ENCODE results near the gene DNAJA3.

DNAJA3 gene

GRCh38 chr16:4385066-4385788, 40.4 kb upstream of the DNAJA3 start:
- peaks cover 46 to 100% (median 90%) of the 10 kb centered on the region in 11 experiments for H4K20me1 ChIP-seq
- H3K9ac ChIP-seq = peak overlapping the region in 8 of 11 experiments; percentile 6 to 62 (median 34); a peak in 8 of 22 replicates
- H3K27ac ChIP-seq = peak overlapping the region in 3 of 11 experiments; percentile 51 to 73 (median 64); a peak in 4 of 22 replicates
- H3K4me1 ChIP-seq = peaks cover 33 to 80% (median 64%) of the 10 kb centered on the region in 10 experiments
- no peak overlapping the region for H3K4me3 ChIP-seq
- no peak for TF ChIP-seq Cebpa-rat (IDR thresholded peaks at IDR 0.05)
- H3K36me3 ChIP-seq = peaks cover 50 to 100% (median 93%) of the 10 kb centered on the region in 11 experiments
- no peaks in the 10 kb centered on the region for H3K27me3 ChIP-seq
- no peaks in the 10 kb centered on the region for H3K9me3 ChIP-seq (replicated peaks in 1 of 11)
- H3K4me2 ChIP-seq = peak overlapping the region in 10 of 11 experiments; percentile 24 to 91 (median 83); a peak in 19 of 22 replicates

DNA sequence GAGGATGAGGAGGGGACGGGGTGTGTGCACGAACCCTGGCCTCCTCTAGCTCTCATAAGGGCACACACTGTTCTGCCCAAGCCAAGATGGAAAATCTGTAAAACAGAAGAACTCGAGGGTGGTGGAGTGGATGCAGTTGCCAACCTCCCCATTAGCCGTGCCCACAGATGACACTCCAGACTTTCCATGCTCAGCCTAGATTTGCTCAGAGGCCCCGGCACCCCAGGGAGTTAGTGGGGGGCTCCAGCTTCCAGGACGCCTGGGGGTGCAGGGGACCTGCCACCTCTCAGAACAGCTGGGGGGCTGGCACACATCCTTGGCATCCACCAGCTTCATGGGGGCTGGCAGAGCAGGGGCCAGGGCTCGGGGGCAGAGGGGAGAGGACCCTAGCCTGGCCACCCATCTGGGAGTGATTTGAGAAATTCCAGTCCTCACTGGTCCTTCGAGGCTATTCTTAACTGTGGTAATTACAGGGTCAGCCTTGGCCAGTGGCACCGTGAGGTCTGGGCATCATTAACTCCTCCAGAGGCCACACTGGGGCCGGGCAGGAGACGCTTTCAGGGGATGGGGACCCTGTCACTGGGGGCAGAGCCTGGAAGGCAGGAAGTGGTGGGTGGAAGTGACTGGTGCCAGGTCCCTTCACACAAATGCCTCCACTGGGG, 39.7 kb upstream of the DNAJA3 start:
- H3K27ac ChIP-seq = peak overlapping the region in 4 of 11 experiments; percentile 10 to 38 (median 10); a peak in 2 of 22 replicates
- TF ChIP-seq Cebpa-rat (IDR thresholded peaks at IDR 0.05) = no peak
- H4K20me1 ChIP-seq = peaks cover 44 to 100% (median 89%) of the 10 kb centered on the region in 11 experiments
- peak overlapping the region in 10 of 11 experiments; percentile 24 to 91 (median 83); a peak in 18 of 22 replicates for H3K4me2 ChIP-seq
- peak overlapping the region in 10 of 11 experiments; percentile 0 to 48 (median 26); a peak in 9 of 22 replicates for H3K9ac ChIP-seq
- H3K4me3 ChIP-seq = no peak overlapping the region
- no peaks in the 10 kb centered on the region for H3K27me3 ChIP-seq
- peaks cover 26 to 80% (median 68%) of the 10 kb centered on the region in 10 experiments for H3K4me1 ChIP-seq
- peaks cover 55 to 100% (median 95%) of the 10 kb centered on the region in 11 experiments for H3K36me3 ChIP-seq
- H3K9me3 ChIP-seq (replicated peaks in 1 of 11) = no peaks in the 10 kb centered on the region

DNA sequence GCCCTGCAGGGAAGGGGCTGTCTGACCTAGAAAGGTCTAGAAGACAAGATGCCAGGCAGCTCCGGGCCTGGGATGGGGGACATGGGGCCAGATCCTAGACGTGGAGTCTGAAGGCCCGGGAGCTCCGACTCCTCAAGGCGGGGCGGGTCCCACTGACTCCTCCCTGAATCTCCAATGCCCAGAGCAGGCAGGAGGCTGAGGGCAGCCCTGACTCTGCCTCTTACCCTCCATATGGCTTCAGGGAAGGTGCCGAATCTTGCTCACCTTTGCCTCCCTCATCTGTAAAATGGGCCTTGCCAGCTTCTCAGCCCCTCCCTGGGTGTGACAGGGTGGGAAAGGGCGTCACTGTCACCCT, 39.2 kb upstream of the DNAJA3 start:
- peak overlapping the region in 3 of 11 experiments; percentile 10 to 11 (median 10); a peak in 2 of 22 replicates for H3K27ac ChIP-seq
- H3K9me3 ChIP-seq (replicated peaks in 1 of 11) = no peaks in the 10 kb centered on the region
- no peaks in the 10 kb centered on the region for H3K27me3 ChIP-seq
- peaks cover 43 to 100% (median 89%) of the 10 kb centered on the region in 11 experiments for H4K20me1 ChIP-seq
- no peak for TF ChIP-seq Cebpa-rat (IDR thresholded peaks at IDR 0.05)
- peak overlapping the region in 8 of 11 experiments; percentile 0 to 48 (median 17); a peak in 7 of 22 replicates for H3K9ac ChIP-seq
- peaks cover 52 to 100% (median 91%) of the 10 kb centered on the region in 11 experiments for H3K36me3 ChIP-seq
- H3K4me2 ChIP-seq = peak overlapping the region in 9 of 11 experiments; percentile 18 to 91 (median 82); a peak in 14 of 22 replicates
- no peak overlapping the region for H3K4me3 ChIP-seq
- peaks cover 24 to 83% (median 73%) of the 10 kb centered on the region in 10 experiments for H3K4me1 ChIP-seq

- H3K36me3 ChIP-seq = peaks cover 46 to 100% (median 87%) of the 10 kb centered on the region in 11 experiments
- H3K27ac ChIP-seq = no peak overlapping the region
- H3K27me3 ChIP-seq = no peaks in the 10 kb centered on the region
- H3K4me1 ChIP-seq = peaks cover 24 to 89% (median 78%) of the 10 kb centered on the region in 10 experiments
- H3K9me3 ChIP-seq (replicated peaks in 1 of 11) = no peaks in the 10 kb centered on the region
- H3K9ac ChIP-seq = peak overlapping the region in 6 of 11 experiments; percentile 6 to 48 (median 25); a peak in 4 of 22 replicates
- TF ChIP-seq Cebpa-rat (IDR thresholded peaks at IDR 0.05) = no peak
- H4K20me1 ChIP-seq = peaks cover 49 to 100% (median 89%) of the 10 kb centered on the region in 11 experiments
- H3K4me3 ChIP-seq = no peak overlapping the region
- peak overlapping the region in 7 of 11 experiments; percentile 18 to 91 (median 84); a peak in 11 of 22 replicates for H3K4me2 ChIP-seq
Observed at GRCh38 chr16:4386951-4387565, 38.6 kb upstream of the DNAJA3 start.

DNA sequence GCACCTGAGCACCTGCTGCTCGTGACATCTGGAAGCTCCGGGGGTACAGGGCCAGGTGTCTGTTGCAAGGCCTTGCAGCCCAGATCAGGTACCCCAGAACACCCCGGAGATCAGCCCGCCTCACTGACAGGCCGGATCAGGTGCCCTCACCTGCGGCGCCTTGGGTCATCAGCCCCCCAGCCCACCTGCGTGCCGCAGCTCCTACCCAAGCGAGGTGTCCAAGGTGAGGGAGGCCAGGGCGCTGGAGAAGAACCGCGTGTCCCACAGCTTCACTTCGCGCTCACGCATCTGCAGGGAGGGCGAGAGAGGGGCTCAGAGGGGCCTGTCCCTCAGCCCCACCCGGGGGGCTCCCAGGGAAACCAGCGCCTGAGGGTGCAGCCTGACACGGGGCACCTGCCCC, 37.9 kb upstream of the DNAJA3 start:
- Histone ChIP-seq H3K27ac (no peak overlapping the region), H3K4me3 (no peak overlapping the region), H3K4me1 (peaks cover 24 to 96% (median 82%) of the 10 kb centered on the region in 10 experiments), H3K9me3 (replicated peaks in 1 of 11) (no peaks in the 10 kb centered on the region), H3K36me3 (peaks cover 48 to 100% (median 87%) of the 10 kb centered on the region in 11 experiments), H3K9ac (peak overlapping the region in 2 of 11 experiments; percentile 28 to 46; a peak in 2 of 22 replicates), H3K27me3 (no peaks in the 10 kb centered on the region), H4K20me1 (peaks cover 56 to 100% (median 89%) of the 10 kb centered on the region in 11 experiments), H3K4me2 (peak overlapping the region in 1 of 11 experiments; percentile 11; a peak in 2 of 22 replicates)
- TF ChIP-seq Cebpa-rat (IDR thresholded peaks at IDR 0.05) = no peak

DNA sequence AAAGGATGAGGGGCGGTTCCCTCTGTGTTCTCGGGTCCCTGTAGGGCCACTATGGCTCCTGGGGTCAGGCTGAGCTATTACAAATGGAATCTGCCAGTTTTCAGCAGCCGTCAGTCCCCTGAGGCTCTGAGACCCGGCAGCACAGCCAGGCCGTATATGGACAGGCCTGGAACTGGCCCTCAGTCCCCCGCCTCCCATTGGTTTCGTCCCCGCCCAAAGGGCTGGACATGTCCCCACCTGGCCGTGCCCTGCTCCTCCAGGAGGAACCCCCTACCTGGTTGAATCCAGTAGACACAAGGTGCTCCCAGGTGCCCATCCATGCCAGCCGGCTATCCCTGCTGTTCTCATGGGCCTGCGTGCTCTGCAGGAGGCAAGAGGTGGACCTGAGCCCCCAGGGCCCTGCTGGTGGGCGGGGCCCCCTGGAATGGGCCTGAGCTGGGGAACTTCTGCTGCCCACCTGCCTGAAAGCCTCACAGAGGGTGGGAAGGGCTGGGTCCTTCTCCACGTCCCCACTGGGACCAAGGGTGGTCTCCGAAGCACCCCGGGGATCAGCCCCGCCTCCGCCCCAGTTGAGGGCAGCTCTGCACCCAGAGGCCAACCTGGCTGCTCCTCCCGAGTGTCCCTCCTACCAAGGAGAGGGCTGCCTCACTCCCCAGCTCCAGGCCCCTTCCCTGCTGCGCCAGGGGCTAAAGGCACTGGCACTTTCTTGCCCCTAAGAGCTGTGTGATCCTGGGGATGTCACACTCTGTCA, 37.2 kb upstream of the DNAJA3 start:
- Histone ChIP-seq H3K9me3 (replicated peaks in 1 of 11) (no peaks in the 10 kb centered on the region), H3K4me1 (peaks cover 24 to 96% (median 82%) of the 10 kb centered on the region in 10 experiments), H3K4me2 (peak overlapping the region in 1 of 11 experiments; percentile 11; a peak in 2 of 22 replicates), H3K9ac (peak overlapping the region in 7 of 11 experiments; percentile 15 to 62 (median 39); a peak in 6 of 22 replicates), H3K4me3 (no peak overlapping the region), H3K27me3 (no peaks in the 10 kb centered on the region), H4K20me1 (peaks cover 57 to 100% (median 89%) of the 10 kb centered on the region in 11 experiments), H3K27ac (peak overlapping the region in 4 of 11 experiments; percentile 23 to 44 (median 34); a peak in 3 of 22 replicates), H3K36me3 (peaks cover 55 to 100% (median 89%) of the 10 kb centered on the region in 11 experiments)
- no peak for TF ChIP-seq Cebpa-rat (IDR thresholded peaks at IDR 0.05)

DNA sequence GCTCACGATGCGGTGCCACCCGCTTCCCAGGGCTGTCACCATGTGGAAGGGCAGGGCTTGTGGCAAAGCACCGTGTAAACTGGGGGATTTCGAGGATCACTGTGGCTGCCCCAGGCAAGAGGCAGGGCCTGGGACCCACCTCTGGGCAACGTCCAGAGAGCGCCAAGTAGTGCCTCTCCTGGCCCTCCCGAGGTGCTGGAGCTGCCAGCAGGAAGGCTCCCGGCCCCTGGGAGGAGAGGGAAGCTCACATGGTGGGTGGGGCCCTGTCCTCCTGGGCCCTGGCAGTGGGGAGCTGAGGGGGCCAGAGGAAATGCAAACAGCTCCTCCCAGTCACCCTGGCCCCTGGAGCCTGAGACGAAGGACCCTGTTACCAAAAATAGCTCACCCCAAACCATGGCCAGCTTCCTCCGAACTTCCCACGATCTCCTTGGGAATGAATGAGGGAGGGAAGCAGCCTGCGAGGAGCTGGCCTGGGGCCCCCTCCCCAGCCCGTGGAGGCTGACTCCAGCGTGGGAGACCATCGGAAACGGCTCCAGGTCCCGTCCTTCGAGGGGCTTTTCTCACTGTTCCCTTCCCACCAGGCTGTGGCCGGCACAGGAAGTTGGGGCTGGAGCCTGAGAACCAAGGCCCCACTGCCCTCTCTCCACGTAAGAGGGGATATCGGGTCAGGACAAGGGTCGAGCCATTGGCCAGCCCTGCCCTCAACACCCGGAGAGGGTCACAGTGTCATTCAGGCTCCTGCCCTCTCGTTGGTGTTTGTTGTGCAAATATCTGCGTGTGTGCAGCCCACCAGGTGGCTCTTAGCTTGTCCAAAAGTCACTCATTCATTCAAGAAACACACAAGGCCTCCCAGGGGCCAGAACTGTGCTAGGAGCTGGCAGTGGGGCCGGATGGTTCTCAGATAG, 36.4 kb upstream of the DNAJA3 start:
- Histone ChIP-seq H3K4me2 (peak overlapping the region in 6 of 11 experiments; percentile 3 to 30 (median 14); a peak in 5 of 22 replicates), H3K27ac (peak overlapping the region in 6 of 11 experiments; percentile 23 to 49 (median 34); a peak in 7 of 22 replicates), H3K4me1 (peaks cover 24 to 96% (median 81%) of the 10 kb centered on the region in 10 experiments)

More for the DNA sequence above, 36.4 kb upstream of the DNAJA3 start:
- Histone ChIP-seq H4K20me1 (peaks cover 52 to 100% (median 88%) of the 10 kb centered on the region in 11 experiments), H3K9me3 (replicated peaks in 1 of 11) (no peaks in the 10 kb centered on the region), H3K36me3 (peaks cover 63 to 100% (median 90%) of the 10 kb centered on the region in 11 experiments), H3K4me3 (no peak overlapping the region), H3K9ac (peak overlapping the region in 9 of 11 experiments; percentile 15 to 62 (median 39); a peak in 10 of 22 replicates), H3K27me3 (no peaks in the 10 kb centered on the region)
- no peak for TF ChIP-seq Cebpa-rat (IDR thresholded peaks at IDR 0.05)

Measured in BLaER1 treated with 17β-estradiol and CSF1 and Interleukin-3, amounts not matched to agents 10 nM and 100 nM (cell line).